Activated CD4-positive, alpha-beta T cell treated with anti-CD3 and anti-CD28 coated beads, Interleukin-2, amount 50 U/mL, for 24 hours (primary cell): ENCODE measurements around the gene FCHO1.

Experiments
- DNase-seq, 2 donors: peaks; one replicate each; pipeline ENCODE4 v3.0.0-alpha.2; 2020; ENCODE audit warnings: low read depth in 1 of 2, low spot score in 1 of 2

FCHO1 gene

GRCh38 chr19:17751103-17751911 is at the start of gene FCHO1:
FCHO1 (plus strand) TSS chr19:17751477; CDS start chr19:17755165, 3,688 bp downstream.
- peak; percentile 59 to 78 for DNase-seq

GRCh38 chr19:17703824-17704463 is 47.3 kb upstream of the FCHO1 start:
- peak; percentile 55 to 56 for DNase-seq

- DNase-seq: no peak
Observed at GRCh38 chr19:17706750-17707181, 44.5 kb upstream of the FCHO1 start.

GRCh38 chr19:17711851-17712250 is 39.4 kb upstream of the FCHO1 start:
- no peak for DNase-seq

GRCh38 chr19:17716309-17716929 is 34.9 kb upstream of the FCHO1 start:
- no peak for DNase-seq

GRCh38 chr19:17718550-17718946 is 32.7 kb upstream of the FCHO1 start:
- no peak for DNase-seq

GRCh38 chr19:17718947-17719711 is 32.1 kb upstream of the FCHO1 start, which contains the start of gene MAP1S:
MAP1S (plus strand) TSS chr19:17719480; CDS start chr19:17719503, 23 bp downstream.
- DNase-seq: peak; percentile 49

GRCh38 chr19:17719730-17720400 is 31.4 kb upstream of the FCHO1 start:
- DNase-seq: peak; percentile 14 to 18

- no peak for DNase-seq
Observed at GRCh38 chr19:17720440-17720839, 30.8 kb upstream of the FCHO1 start.

GRCh38 chr19:17721111-17721628 is 30.1 kb upstream of the FCHO1 start:
- DNase-seq: no peak

GRCh38 chr19:17721821-17722220 is 29.5 kb upstream of the FCHO1 start:
- DNase-seq: no peak

- DNase-seq: no peak
Observed at GRCh38 chr19:17722655-17723240, 28.5 kb upstream of the FCHO1 start.

- DNase-seq: no peak
Observed at GRCh38 chr19:17724655-17725054, 26.6 kb upstream of the FCHO1 start.

GRCh38 chr19:17725422-17726078 is 25.7 kb upstream of the FCHO1 start:
- no peak for DNase-seq

GRCh38 chr19:17726136-17726741 is 25.0 kb upstream of the FCHO1 start:
- no peak for DNase-seq

- no peak for DNase-seq
Observed at GRCh38 chr19:17726964-17727773, 24.1 kb upstream of the FCHO1 start.

GRCh38 chr19:17727843-17728242 is 23.4 kb upstream of the FCHO1 start:
- no peak for DNase-seq

GRCh38 chr19:17733127-17733526 is 18.1 kb upstream of the FCHO1 start:
- DNase-seq: no peak
